GM21786 (cell line): ENCODE results near the gene P4HB.

Source experiments
- ATAC-seq: cut with Tn5 transposase; IDR thresholded peaks from one replicate; pipeline ENCODE4 v1.9.1; 2021; ENCODE audit not compliant: unreplicated experiment

The P4HB gene

GRCh38 chr17:81833160-81833920, 27.0 kb downstream of the P4HB start, which contains the start of gene MCRIP1:
TSS of gene MCRIP1 (minus strand) at chr17:81833291. CDS start at chr17:81824506, 8,785 bp downstream.
- ATAC-seq = peak; percentile 68

- ATAC-seq = peak; percentile 22
Measured at GRCh38 chr17:81832608-81833159, 27.7 kb downstream of the P4HB start.

- no peak for ATAC-seq
Measured at GRCh38 chr17:81831957-81832607, 28.3 kb downstream of the P4HB start.

- no peak for ATAC-seq
Measured at GRCh38 chr17:81831563-81831956, 28.8 kb downstream of the P4HB start.

DNA sequence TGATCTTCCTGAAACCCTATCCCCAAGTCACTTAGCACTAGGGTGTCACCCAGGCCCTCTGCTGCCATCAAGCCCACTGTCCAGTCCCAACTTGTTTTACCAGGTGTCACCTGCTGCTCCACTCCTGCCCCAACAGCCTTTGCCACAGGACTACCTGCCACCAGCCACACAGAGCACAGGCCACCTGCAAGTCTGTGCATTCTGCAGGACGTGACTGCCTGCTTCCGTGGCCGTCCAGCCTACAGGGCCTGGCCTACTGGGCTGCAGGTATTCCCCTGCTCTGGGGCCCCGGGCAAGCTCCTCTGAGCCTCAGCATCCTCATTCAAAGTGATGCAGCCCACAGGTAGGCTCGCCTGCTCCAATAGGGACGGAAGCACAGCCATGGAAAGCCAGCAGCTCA, 30.5 kb downstream of the P4HB start:
- no peak for ATAC-seq

GRCh38 chr17:81828656-81829055, 31.7 kb downstream of the P4HB start:
- ATAC-seq = no peak

GRCh38 chr17:81825841-81826466, 34.4 kb downstream of the P4HB start:
- no peak for ATAC-seq

DNA sequence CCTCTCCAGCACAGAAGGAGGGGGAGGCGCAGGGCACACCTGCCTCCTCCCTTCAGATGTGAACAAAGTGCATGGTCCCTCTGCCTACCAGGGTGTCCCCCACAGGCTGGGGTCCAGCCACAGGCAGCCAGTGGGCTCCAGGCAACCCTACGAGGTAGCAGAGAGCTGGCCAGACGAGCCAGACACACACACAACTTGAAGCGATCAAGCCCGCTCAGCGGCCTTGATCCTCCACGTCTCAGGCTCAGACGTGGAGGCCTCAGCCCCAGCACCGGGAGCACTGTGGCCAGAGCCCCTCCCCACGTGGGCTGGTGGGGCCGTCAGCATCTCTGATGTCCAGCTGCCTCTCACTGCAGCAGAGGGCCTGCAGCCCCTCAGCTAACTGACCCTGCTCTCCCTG, 35.7 kb downstream of the P4HB start:
- no peak for ATAC-seq

GRCh38 chr17:81823820-81824550, 36.4 kb downstream of the P4HB start:
- ATAC-seq = no peak

- ATAC-seq = no peak
Measured at GRCh38 chr17:81822996-81823819, 37.1 kb downstream of the P4HB start.

GRCh38 chr17:81822312-81822637, 38.1 kb downstream of the P4HB start:
- no peak for ATAC-seq

GRCh38 chr17:81821603-81822311, 38.6 kb downstream of the P4HB start:
- no peak for ATAC-seq

GRCh38 chr17:81821147-81821546, 39.2 kb downstream of the P4HB start:
- ATAC-seq = no peak

DNA sequence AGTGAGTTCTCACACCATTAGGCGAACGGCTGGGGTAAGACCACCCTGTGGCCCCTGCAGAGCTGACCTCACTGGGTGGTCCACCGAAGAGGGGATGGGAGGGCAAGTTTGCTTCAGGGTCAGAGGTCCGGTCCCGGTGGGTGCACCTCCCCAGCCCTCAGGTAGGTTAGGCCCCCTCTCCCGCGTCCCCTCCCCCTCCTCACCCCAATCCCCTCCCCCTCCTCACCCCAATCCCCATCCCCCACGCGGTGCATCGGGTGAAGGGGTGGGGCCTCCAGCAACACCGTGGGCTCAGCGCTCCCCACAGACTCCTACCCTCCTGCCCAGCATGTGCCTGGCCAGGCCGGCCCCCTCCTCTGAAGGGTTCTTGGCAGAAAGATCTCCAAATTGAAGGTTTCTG, 40.6 kb downstream of the P4HB start:
- ATAC-seq = no peak

- no peak for ATAC-seq
Measured at GRCh38 chr17:81817758-81818147, 42.6 kb downstream of the P4HB start.

DNA sequence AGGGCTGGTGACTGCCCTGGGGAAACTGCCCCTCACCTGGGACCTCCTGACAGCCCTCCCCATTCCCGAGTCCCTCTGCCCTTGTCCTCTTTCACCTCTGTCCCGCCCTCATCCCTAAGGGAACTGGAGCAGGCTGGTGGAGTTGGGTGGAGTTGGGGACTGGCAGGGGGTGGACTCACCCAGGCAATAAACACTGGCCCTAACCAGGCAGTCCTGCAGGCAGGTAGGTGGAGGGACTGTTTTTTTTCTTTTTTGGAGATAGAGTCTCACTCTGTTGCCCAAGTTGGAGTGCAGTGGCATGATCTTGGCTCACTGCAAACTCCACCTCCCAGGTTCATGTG, 44.7 kb downstream of the P4HB start:
- ATAC-seq = no peak

- ATAC-seq = no peak
Measured at GRCh38 chr17:81814748-81815645, 45.3 kb downstream of the P4HB start.

- no peak for ATAC-seq
Measured at GRCh38 chr17:81813861-81814683, 46.3 kb downstream of the P4HB start.
